PC-9 (cell line): ENCODE results near the gene KTI12.
"Not testable (repeated sequence)": the region's sequence is repeated elsewhere in the genome, so short reads cannot be mapped to it uniquely, and the experiment has no call there.

ENCODE experiments used
- CTCF ChIP-seq: fragments of 200-600 bp; sonication (generic); conservative IDR thresholded peaks from 2 replicates; pipeline ENCODE4 v1.6.1; 2017; ENCODE audit warnings: mixed run types, antibody characterized with exemption, mild to moderate bottlenecking, moderate library complexity
- EZH2 ChIP-seq: fragments of 200-600 bp; sonication (generic); IDR thresholded peaks from 2 replicates; pipeline ENCODE4 v1.8.0; 2017; ENCODE audit warnings: antibody characterized with exemption, low read depth

DNA sequence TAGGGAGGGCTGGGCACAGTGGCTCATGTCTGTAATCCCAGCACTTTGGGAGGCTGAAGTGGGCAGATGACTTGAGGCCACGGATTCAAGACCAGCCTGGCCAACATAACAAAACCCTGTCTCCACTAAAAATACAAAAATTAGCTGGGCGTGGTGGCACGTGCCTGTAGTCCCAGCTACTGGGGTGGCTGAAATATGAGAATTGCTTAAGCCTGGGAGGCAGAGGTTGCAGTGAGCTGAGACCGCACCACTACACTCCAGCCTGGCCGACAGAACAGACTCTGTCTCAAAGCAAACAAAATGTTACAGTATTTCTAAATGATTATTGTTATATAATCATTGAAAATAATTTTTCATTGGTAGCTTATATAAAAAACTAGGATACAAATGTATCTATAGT is 4.8 kb downstream of the KTI12 start:
- not testable (repeated sequence) for TF ChIP-seq CTCF, EZH2
